ENCODE results near the gene PPM1H.

GRCh38 chr12:62774794-62775193 lies 160.2 kb downstream of the PPM1H start:
- TF ChIP-seq POLR2A (IDR thresholded peaks at IDR 0.05) (no peak), CTCF (IDR thresholded peaks at IDR 0.05 in 4 of 5, conservative IDR thresholded peaks at IDR 0.05 in 1 of 5) (no peak)

Measured in gastrocnemius medialis (tissue), 4 donors.